MCF 10A (cell line): ENCODE measurements around the gene ASCC1. TPM values are rescaled to one million over a fixed set of nuclear protein-coding genes. Genes with fewer than 3 reads are reported as not detected.

Experiments
- BruUV-seq: library from RNA; stranded (reverse); fragments of 400-500 nt; replicated peaks from 2 replicates; lab custom pipeline; 2021; lab: Mats Ljungman, UMichigan
- CTCF ChIA-PET: fragments of 300-600 bp; sonication (Branson Sonifier 250); formaldehyde crosslinking; extraction: SDS; loops from one replicate; lab custom pipeline; 2021; ENCODE audit warnings: antibody characterized with exemption, inconsistent platforms; lab: Yijun Ruan, JAX
- POLR2A ChIA-PET: fragments of 300-600, 350-650 bp; sonication (Branson Sonifier 250); formaldehyde crosslinking; extraction: SDS; loops from one replicate; lab custom pipeline; 2020; ENCODE audit warnings: antibody characterized with exemption, inconsistent platforms; lab: Yijun Ruan, JAX
- DNase-seq: peaks from one replicate; pipeline ENCODE4 v3.0.0-alpha.2; 2018; ENCODE audit not compliant: unreplicated experiment
- H3K27ac Mint-ChIP-seq: one replicate; pipeline ENCODE4 v1.8.0; 2022; ENCODE audit warnings: mild to moderate bottlenecking, low read depth, mixed read lengths; ENCODE audit not compliant: unreplicated experiment
- H3K27me3 Mint-ChIP-seq: one replicate; pipeline ENCODE4 v1.8.0; 2022; ENCODE audit warnings: mixed read lengths; ENCODE audit not compliant: insufficient read depth, unreplicated experiment
- H3K36me3 Mint-ChIP-seq: one replicate; pipeline ENCODE4 v1.8.0; 2022; ENCODE audit warnings: mild to moderate bottlenecking, moderate library complexity, mixed read lengths; ENCODE audit not compliant: insufficient read depth, unreplicated experiment
- H3K4me1 Mint-ChIP-seq: one replicate; pipeline ENCODE4 v1.8.0; 2022; ENCODE audit warnings: mixed read lengths; ENCODE audit not compliant: insufficient read depth, unreplicated experiment
- H3K4me3 Mint-ChIP-seq: one replicate; pipeline ENCODE4 v1.8.0; 2022; ENCODE audit warnings: mild to moderate bottlenecking, moderate library complexity, mixed read lengths; ENCODE audit not compliant: unreplicated experiment
- H3K9me3 Mint-ChIP-seq: one replicate; pipeline ENCODE4 v1.8.0; 2022; ENCODE audit warnings: mixed read lengths; ENCODE audit not compliant: unreplicated experiment
- CTCF ChIP-seq: fragments of 200-600 bp; IDR thresholded peaks from one replicate; pipeline ENCODE4 v1.8.0; 2022; ENCODE audit warnings: antibody characterized with exemption, mild to moderate bottlenecking; ENCODE audit not compliant: unreplicated experiment
- intact Hi-C: fragments of 100-400 bp; cut with micrococcal nuclease; formaldehyde crosslinking; loops from 2 replicates; pipeline ENCODE4 v1.14.1; 2022
- total RNA-seq: library from RNA; stranded (reverse); gene quantifications from 2 replicates; pipeline ENCODE4 v1.2.3, GENCODE V29; 2022

The ASCC1 gene
- total RNA-seq, 1 experiment from 2014 or later, result 26.3 TPM

- no peaks in the 10 kb centered on the region for H3K27me3 Mint-ChIP-seq
- no TSS peak for BruUV-seq
- TF ChIP-seq CTCF, result no peak
- peak overlapping the region; percentile 52 for H3K27ac Mint-ChIP-seq
- H3K36me3 Mint-ChIP-seq, result peaks cover 15% of the 10 kb centered on the region
- intact Hi-C loops, result no loop called here
- H3K9me3 Mint-ChIP-seq, result no peaks in the 10 kb centered on the region
- no peak overlapping the region for H3K4me3 Mint-ChIP-seq
- DNase-seq, result no peak
- peaks cover 21% of the 10 kb centered on the region for H3K4me1 Mint-ChIP-seq
- ChIA-PET CTCF (interaction anchor here (0.5 to 1.1 kb wide), 4 partner anchors 38 to 127 kb away, joined by 3 to 4 read pairs (median 3); no protein-coding TSS in a partner anchor), POLR2A (interaction anchor here (0.5 to 2.0 kb wide), 7 partner anchors 10 to 161 kb away, joined by 3 to 8 read pairs (median 3); partner anchors contain the start of gene ASCC1)
Measured at GRCh38 chr10:72170733-72171132, 45.3 kb downstream of the ASCC1 start.

DNA sequence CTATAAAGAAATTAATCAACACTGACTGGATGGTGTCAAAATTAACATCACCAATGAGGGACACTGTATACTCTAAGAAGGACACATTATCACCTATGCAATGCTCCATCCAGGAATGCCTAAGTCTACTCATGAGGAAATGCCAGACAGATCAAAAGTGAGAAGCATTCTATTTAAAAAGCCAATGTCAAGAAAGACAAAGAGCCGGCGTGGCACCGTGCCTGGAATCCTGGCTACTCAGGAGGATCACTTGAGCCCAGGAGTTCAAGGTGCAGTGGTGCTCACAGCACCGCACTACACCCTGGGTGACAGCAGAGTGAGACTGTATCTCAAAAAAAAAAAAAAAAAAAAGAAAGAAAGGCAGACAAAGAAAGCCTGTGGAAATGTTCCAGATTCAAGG, 45.8 kb downstream of the ASCC1 start:
- intact Hi-C loops, result no loop called here
- DNase-seq, result peak; percentile 55
- H3K27me3 Mint-ChIP-seq, result no peaks in the 10 kb centered on the region
- ChIA-PET POLR2A (interaction anchor here (0.5 to 2.0 kb wide), 5 partner anchors 10 to 162 kb away, joined by 3 to 8 read pairs (median 3); no protein-coding TSS in a partner anchor), CTCF (interaction anchor here (0.5 kb wide), 1 partner anchor 44 kb away, joined by 3 read pairs; no protein-coding TSS in a partner anchor)
- peaks cover 21% of the 10 kb centered on the region for H3K4me1 Mint-ChIP-seq
- no peak overlapping the region for H3K4me3 Mint-ChIP-seq
- BruUV-seq, result no TSS peak
- TF ChIP-seq CTCF, result no peak
- no peaks in the 10 kb centered on the region for H3K9me3 Mint-ChIP-seq
- peak overlapping the region; percentile 52 for H3K27ac Mint-ChIP-seq
- peaks cover 15% of the 10 kb centered on the region for H3K36me3 Mint-ChIP-seq

- H3K27ac Mint-ChIP-seq, result no peak overlapping the region
- BruUV-seq, result no TSS peak
- peaks cover 15% of the 10 kb centered on the region for H3K36me3 Mint-ChIP-seq
- TF ChIP-seq CTCF, result no peak
- ChIA-PET CTCF (no interaction called here), POLR2A (interaction anchor here (0.7 kb wide), 1 partner anchor 243 kb away, joined by 3 read pairs; no protein-coding TSS in a partner anchor)
- no peak for DNase-seq
- intact Hi-C loops, result no loop called here
- H3K4me3 Mint-ChIP-seq, result no peak overlapping the region
- H3K4me1 Mint-ChIP-seq, result peaks cover 14% of the 10 kb centered on the region
- no peaks in the 10 kb centered on the region for H3K27me3 Mint-ChIP-seq
- H3K9me3 Mint-ChIP-seq, result no peaks in the 10 kb centered on the region
Measured at GRCh38 chr10:72167118-72167517, 49.0 kb downstream of the ASCC1 start.

DNA sequence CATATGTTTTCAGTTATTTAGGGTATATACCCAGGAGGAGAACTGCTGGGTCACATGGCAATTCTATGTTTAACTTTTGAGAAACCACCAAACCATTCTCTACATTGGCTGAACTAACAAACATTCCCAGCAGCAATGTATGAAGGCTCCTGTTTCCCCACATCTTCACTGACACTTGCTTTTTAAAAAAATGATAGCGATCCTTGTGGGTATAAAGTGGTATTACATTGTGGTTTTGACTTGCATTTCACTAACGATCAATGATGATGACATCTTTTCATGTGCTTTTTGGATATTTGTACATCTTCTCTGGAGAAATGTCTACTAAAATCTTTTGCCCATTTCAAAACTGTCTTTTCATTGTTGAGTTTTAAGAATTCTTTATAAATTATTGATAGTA, 51.5 kb downstream of the ASCC1 start:
- H3K27me3 Mint-ChIP-seq, result no peaks in the 10 kb centered on the region
- ChIA-PET POLR2A (interaction anchor here (1.4 kb wide), 1 partner anchor 10 kb away, joined by 4 read pairs; no protein-coding TSS in a partner anchor), CTCF (no interaction called here)
- BruUV-seq, result no TSS peak
- H3K27ac Mint-ChIP-seq, result no peak overlapping the region
- H3K4me3 Mint-ChIP-seq, result no peak overlapping the region
- H3K36me3 Mint-ChIP-seq, result peaks cover 31% of the 10 kb centered on the region
- TF ChIP-seq CTCF, result no peak
- no peaks in the 10 kb centered on the region for H3K4me1 Mint-ChIP-seq
- intact Hi-C loops, result no loop called here
- no peak for DNase-seq
- H3K9me3 Mint-ChIP-seq, result no peaks in the 10 kb centered on the region
